Ovary (tissue), 9 donors: ENCODE measurements around the gene C3. TPM values are rescaled to one million over a fixed set of nuclear protein-coding genes. Genes with fewer than 3 reads are reported as not detected.

Source experiments
- DNase-seq, 5 donors: peaks; one replicate each; pipeline ENCODE4 v3.0.0-alpha.2; 2019 to 2020
- H3K27ac ChIP-seq, 2 donors: fragments of 200-600 bp; one replicate each; pipeline versions ENCODE4 v1.5.1 to v1.8.0; 2019 to 2022
- H3K27me3 ChIP-seq: fragments of 200-600 bp; one replicate; pipeline ENCODE4 v1.8.0; 2022
- H3K36me3 ChIP-seq: fragments of 200-600 bp; sonication (generic); one replicate; pipeline ENCODE4 v1.5.1; 2019
- H3K4me1 ChIP-seq: one replicate; pipeline ENCODE4 v1.8.1; 2013; ENCODE audit warnings: mild to moderate bottlenecking, moderate library complexity; ENCODE audit not compliant: insufficient read depth
- H3K4me3 ChIP-seq: fragments of 200-600 bp; sonication (generic); one replicate; pipeline ENCODE4 v1.5.1; 2017
- H3K9me3 ChIP-seq, 2 donors: fragments of 200-600 bp in 1 of 2; sonication (generic) in 1 of 2; one replicate each; pipeline versions ENCODE4 v1.5.1 to v1.8.1; 2013 to 2019; ENCODE audit warnings: mild to moderate bottlenecking in 1 of 2, moderate library complexity in 1 of 2
- CTCF ChIP-seq, 3 donors: fragments of 450-650 bp in 2 of 3; fragments of 200-600 bp in 1 of 3; IDR thresholded peaks; one replicate each; pipeline versions ENCODE4 v1.5.1 to v1.8.0; 2016 to 2022; ENCODE audit warnings: antibody characterized with exemption in 3 of 3, mild to moderate bottlenecking in 1 of 3
- EP300 ChIP-seq: sonication (generic); formaldehyde crosslinking; IDR thresholded peaks from one replicate; pipeline ENCODE4 v1.6.1; 2017; ENCODE audit warnings: antibody characterized with exemption
- POLR2A ChIP-seq: fragments of 450-650 bp; IDR thresholded peaks from one replicate; pipeline ENCODE4 v1.6.1; 2017; ENCODE audit warnings: antibody characterized with exemption, mild to moderate bottlenecking, moderate library complexity
- WGBS, 3 donors: extraction: QIAGEN DNeasy Blood & Tissue Kit in 1 of 3; methylation state at CpG; one replicate each; pipeline versions ENCODE4 v1.1.5 to v1.1.7; 2013 to 2017; 5-methylcytosine and 5-hydroxymethylcytosine counted together
- intact Hi-C, 4 donors: fragments of 100-400 bp; cut with DNase I; formaldehyde crosslinking; loops; one replicate each; pipeline versions ENCODE4 v1.11.0 to v1.15.1; 2022 to 2023
- polyA plus RNA-seq, 2 donors: library from polyadenylated mRNA; stranded (reverse); fragments of 200-250 nt in 1 of 2; fragments of 350-450 nt in 1 of 2; fragmentation: Illumina TruSeq in 1 of 2; extraction: RNeasy Lipid Tissue Mini Kit (QIAGEN cat#74804) in 1 of 2; gene quantifications; one replicate each; pipeline ENCODE4 v1.2.3, GENCODE V29; 2013 to 2014
- total RNA-seq, 7 donors: library from RNA; depleted of rRNA in 2 of 7; stranded (reverse); fragments of >200 nt in 2 of 7; fragmentation: NEBNext Ultra II Directional in 3 of 7; extraction: Animal tissue kit (Norgen Biotek cat#: 25700) in 3 of 7; gene quantifications; one replicate each; pipeline versions ENCODE4 v1.1.0 to v1.2.4, GENCODE V29; 2016 to 2023
- donor health status: DM: no; HTN: no; CAD: no; lungs with moderate emphysema.
- donor health status: DM: no; HTN: no; CAD: no.
- donor health status: Bipolar disorder and iron deficiency.
- donor health status: DM: yes; HTN: yes; CAD: no.
- donor health status: DM: no; HTN: no; CAD: no.
- donor health status: DM: yes; HTN: yes; CAD: no.

Gene C3
- total and polyA plus RNA-seq, 9 donors, result 130 to 3,887 (median 1,173) TPM

- intact Hi-C loops, result no loop called here
- no peak for TF ChIP-seq EP300
- no peak for TF ChIP-seq POLR2A
- TF ChIP-seq CTCF (IDR thresholded peaks at IDR 0.05), result no peak
- DNase-seq, result no peak
- 62 to 64% (median 63%) methylated on average over 15 of the region's 15 CpGs for WGBS, 3 donors
- Histone ChIP-seq H3K9me3 (no peaks in the 10 kb centered on the region), H3K27ac (no peak overlapping the region), H3K27me3 (no peaks in the 10 kb centered on the region), H3K4me1 (no peaks in the 10 kb centered on the region), H3K4me3 (no peak overlapping the region), H3K36me3 (no peaks in the 10 kb centered on the region)
These were observed 65.8 kb downstream of the C3 start for GRCh38 chr19:6654347-6655310.

GRCh38 chr19:6652805-6653094, 67.7 kb downstream of the C3 start:
- no peaks in the 10 kb centered on the region for H3K9me3 ChIP-seq
- intact Hi-C loops, result no loop called here
- DNase-seq, result no peak
- TF ChIP-seq POLR2A (no peak), EP300 (no peak), CTCF (IDR thresholded peaks at IDR 0.05) (no peak)
- H3K36me3 ChIP-seq, result no peaks in the 10 kb centered on the region
- H3K27ac ChIP-seq, result no peak overlapping the region
- no peaks in the 10 kb centered on the region for H3K27me3 ChIP-seq
- no peaks in the 10 kb centered on the region for H3K4me1 ChIP-seq
- no peak overlapping the region for H3K4me3 ChIP-seq
- 58 to 75% (median 75%) methylated on average over 1 of the region's 1 CpG for WGBS, 3 donors

- Histone ChIP-seq H3K9me3 (no peaks in the 10 kb centered on the region), H3K36me3 (no peaks in the 10 kb centered on the region), H3K4me1 (no peaks in the 10 kb centered on the region), H3K27me3 (no peaks in the 10 kb centered on the region), H3K4me3 (no peak overlapping the region), H3K27ac (no peak overlapping the region)
- intact Hi-C loops, result no loop called here
- TF ChIP-seq POLR2A, result no peak
- no peak for TF ChIP-seq EP300
- TF ChIP-seq CTCF (IDR thresholded peaks at IDR 0.05), result no peak
- 63 to 80% (median 75%) methylated on average over 6 of the region's 6 CpGs for WGBS, 3 donors
- no peak for DNase-seq
These were observed 68.3 kb downstream of the C3 start for GRCh38 chr19:6651965-6652804.

- TF ChIP-seq POLR2A, result no peak
- no peak for TF ChIP-seq EP300
- no peak for TF ChIP-seq CTCF (IDR thresholded peaks at IDR 0.05)
- intact Hi-C loops, result no loop called here
- H3K27ac ChIP-seq, result no peak overlapping the region
- no peaks in the 10 kb centered on the region for H3K9me3 ChIP-seq
- H3K36me3 ChIP-seq, result no peaks in the 10 kb centered on the region
- no peaks in the 10 kb centered on the region for H3K4me1 ChIP-seq
- 19 to 27% (median 20%) methylated on average over 2 of the region's 2 CpGs for WGBS, 3 donors
- H3K4me3 ChIP-seq, result no peak overlapping the region
- DNase-seq, result no peak
- H3K27me3 ChIP-seq, result no peaks in the 10 kb centered on the region
These were observed 71.3 kb downstream of the C3 start for GRCh38 chr19:6649185-6649584.
